GM23338 (cell line): Measurements from ENCODE around the gene DHRSX.
"Not testable (repeated sequence)": the region's sequence is repeated elsewhere in the genome, so short reads cannot be mapped to it uniquely, and the experiment has no call there.

Source experiments
- CTCF ChIP-seq, 2 experiments: fragments of 200-600 bp in 1 of 2; sonication (generic) in 1 of 2; conservative IDR thresholded peaks; 2 replicates each; pipeline versions ENCODE4 v1.5.1 to v1.6.1; 2016 to 2017; ENCODE audit warnings: antibody characterized with exemption in 2 of 2, low read depth in 2 of 2, mild to moderate bottlenecking in 2 of 2, moderate library complexity in 1 of 2
- EZH2 ChIP-seq: fragments of 200-600 bp; sonication (generic); IDR thresholded peaks from one replicate; pipeline ENCODE4 v1.8.0; 2017; ENCODE audit warnings: antibody characterized with exemption, mild to moderate bottlenecking, low read depth; ENCODE audit not compliant: unreplicated experiment
- EZH2phosphoT487 ChIP-seq: fragments of 200-600 bp; sonication (generic); IDR thresholded peaks from one replicate; pipeline ENCODE4 v1.8.1; 2018; ENCODE audit warnings: antibody characterized with exemption; ENCODE audit not compliant: unreplicated experiment
- POLR2AphosphoS5 ChIP-seq: IDR thresholded peaks from 2 replicates; pipeline ENCODE4 v1.6.1; 2016; ENCODE audit warnings: antibody characterized with exemption, low read depth

GRCh38 chrX:2382433-2383048 lies 118.2 kb downstream of the DHRSX start:
- not testable (repeated sequence) for TF ChIP-seq CTCF (conservative IDR thresholded peaks at IDR 0.05; ENCODE audit: low read depth in 2 of 2); EZH2phosphoT487; POLR2AphosphoS5; EZH2
